HEK293 (cell line): Measurements from ENCODE around the gene ZFHX3.

Source experiments
- ZNF239 ChIP-seq: fragments of 450-650 bp; formaldehyde crosslinking; IDR thresholded peaks from 2 replicates; pipeline ENCODE4 v1.5.1; 2016; ENCODE audit warnings: missing biosample characterization, missing genetic modification characterization
- TF ChIP-seq, protein P1 (sequence below): fragments of 450-650 bp; formaldehyde crosslinking; IDR thresholded peaks from 2 replicates; pipeline ENCODE4 v1.5.1; 2016; ENCODE audit warnings: missing biosample characterization, missing genetic modification characterization

DNA sequence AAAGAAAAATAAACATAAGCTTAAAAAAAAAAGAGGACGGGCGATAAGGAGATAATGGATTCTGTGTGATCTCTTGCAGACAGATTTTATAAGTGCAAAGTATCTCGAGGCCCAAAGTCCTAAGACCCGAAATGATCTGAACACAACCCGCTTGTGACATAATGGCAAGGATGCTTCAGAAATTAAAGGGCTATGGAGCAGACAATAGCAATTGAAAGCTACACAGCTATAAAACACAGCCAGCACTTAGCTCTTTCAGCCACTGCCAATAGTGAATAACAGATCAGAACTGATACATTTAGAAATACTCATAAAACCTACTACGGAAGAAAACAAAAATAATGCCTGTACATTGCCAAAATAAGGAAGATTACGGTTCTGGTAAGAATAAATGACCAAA, 117.5 kb downstream of the ZFHX3 start:
- TF ChIP-seq, protein P1, sequence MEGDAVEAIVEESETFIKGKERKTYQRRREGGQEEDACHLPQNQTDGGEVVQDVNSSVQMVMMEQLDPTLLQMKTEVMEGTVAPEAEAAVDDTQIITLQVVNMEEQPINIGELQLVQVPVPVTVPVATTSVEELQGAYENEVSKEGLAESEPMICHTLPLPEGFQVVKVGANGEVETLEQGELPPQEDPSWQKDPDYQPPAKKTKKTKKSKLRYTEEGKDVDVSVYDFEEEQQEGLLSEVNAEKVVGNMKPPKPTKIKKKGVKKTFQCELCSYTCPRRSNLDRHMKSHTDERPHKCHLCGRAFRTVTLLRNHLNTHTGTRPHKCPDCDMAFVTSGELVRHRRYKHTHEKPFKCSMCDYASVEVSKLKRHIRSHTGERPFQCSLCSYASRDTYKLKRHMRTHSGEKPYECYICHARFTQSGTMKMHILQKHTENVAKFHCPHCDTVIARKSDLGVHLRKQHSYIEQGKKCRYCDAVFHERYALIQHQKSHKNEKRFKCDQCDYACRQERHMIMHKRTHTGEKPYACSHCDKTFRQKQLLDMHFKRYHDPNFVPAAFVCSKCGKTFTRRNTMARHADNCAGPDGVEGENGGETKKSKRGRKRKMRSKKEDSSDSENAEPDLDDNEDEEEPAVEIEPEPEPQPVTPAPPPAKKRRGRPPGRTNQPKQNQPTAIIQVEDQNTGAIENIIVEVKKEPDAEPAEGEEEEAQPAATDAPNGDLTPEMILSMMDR (tag by site-specific recombination) = no peak
- TF ChIP-seq ZNF239 = no peak
